HG03159 (cell line): Measurements from ENCODE around the gene ENTREP3.

Source experiments
- ATAC-seq: cut with Tn5 transposase; IDR thresholded peaks from one replicate; pipeline ENCODE4 v1.9.1; 2021; ENCODE audit warnings: mild to moderate bottlenecking, moderate library complexity; ENCODE audit not compliant: unreplicated experiment

ENTREP3 gene

DNA sequence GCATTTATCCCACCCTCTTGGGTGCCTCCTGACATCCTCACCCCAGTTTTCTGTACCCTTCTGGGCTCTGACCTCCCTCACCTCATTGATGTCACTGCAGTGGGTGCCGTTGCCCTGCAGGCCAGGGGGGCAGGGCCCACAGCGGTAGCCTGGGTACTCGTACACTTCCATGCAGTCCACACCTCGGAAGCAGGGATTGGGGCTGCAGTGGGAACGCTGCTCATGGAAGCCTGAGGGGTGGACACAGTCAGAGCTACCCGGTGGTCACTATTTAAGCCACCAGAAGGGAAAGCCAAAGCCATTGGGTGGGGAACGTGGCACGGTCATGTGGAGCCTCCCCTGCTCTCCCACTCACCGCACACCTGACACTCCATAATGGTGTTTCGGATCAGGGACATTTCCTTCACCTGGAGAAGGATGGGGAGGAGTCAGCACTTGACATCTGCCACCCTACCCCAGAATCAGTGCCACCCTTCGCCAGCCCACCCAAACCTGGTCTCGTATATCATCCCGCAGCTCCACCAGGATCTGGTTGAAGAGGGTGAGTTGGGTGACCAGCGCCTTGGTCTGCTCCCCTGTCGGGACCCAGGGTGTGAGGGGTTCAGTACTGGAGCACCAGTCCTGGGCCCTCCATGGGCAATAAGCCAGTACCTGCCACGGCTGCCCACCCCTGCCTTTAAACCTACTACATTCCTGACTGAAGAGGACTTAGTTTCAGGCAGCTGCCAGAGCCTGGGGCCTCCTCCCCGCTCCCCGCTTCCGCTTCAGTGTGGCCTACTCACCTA lies 52.4 kb downstream of the ENTREP3 start:
- no peak for ATAC-seq

DNA sequence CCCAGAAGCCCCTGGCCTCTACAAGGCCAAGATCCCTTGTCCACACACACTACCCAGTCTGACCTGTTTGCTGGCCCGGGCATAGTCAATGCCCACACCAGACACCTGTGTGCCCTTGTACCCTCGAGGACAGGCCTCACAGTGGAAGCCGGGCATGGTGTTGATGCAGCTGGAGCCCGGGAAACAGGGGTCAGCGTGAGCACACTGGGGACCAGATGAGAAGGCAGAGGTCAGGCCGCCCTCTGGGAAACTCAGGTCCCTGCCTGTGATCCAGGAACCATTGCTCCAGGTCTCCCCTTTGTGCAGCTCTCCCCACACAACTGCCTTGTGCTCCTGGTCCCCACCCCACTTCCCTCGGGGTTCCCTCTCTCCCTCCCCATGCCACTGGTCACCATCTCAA lies 53.1 kb downstream of the ENTREP3 start:
- ATAC-seq, result no peak

DNA sequence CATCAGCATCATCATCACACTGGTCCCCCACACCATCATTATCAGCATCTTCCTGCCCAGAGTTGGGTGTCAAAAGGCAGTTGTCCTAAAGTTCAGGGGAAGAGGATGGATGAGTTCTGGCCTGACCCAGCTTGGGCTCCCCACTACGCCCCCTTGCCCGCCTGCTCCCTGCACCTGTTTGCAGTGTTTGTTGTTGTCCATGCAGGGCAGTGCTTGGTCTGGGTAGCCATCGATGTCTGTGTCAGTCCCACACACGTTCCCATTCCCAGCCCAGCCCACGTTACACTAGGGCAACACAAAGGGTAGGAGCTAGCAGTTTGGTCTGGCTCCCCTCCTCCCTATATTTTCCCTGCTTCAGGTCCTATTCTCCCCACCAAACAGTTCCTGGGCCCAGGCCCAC lies 54.4 kb downstream of the ENTREP3 start:
- no peak for ATAC-seq

DNA sequence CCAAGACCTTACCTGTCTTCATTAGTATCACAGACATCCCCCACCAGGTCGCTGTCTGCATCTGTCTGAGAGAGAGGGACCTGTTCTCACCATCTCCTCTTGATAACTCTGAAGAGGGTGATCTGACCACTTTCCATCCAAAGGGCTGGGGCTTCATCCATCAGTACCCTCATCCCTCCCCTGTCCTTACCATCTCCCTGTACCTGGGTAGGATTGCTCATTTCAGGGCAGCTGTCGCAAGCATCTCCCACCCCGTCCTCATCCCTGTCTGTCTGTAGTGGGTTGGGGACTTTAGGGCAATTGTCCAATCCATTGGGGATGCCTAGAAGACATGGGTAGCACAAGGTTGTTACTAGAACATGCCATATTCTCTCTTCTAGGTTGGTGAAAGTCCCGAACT lies 55.5 kb downstream of the ENTREP3 start:
- no peak for ATAC-seq

DNA sequence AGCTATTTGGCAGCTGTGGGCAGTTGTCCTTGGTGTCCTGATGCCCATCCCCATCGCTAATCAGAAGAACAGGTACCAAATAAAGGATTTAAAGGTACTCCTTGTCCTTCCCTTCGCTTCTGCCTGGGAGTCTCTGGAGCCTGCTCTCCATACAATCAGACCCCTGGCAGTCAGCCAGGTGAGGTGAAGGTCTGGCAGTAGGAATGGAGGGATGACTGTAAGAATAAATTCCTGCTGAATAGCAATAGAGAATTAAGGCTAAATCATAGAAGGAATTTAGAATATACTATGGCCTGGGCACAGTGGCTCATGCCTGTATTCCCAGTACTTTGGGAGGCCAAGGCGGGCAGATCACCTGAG lies 56.8 kb downstream of the ENTREP3 start:
- no peak for ATAC-seq

DNA sequence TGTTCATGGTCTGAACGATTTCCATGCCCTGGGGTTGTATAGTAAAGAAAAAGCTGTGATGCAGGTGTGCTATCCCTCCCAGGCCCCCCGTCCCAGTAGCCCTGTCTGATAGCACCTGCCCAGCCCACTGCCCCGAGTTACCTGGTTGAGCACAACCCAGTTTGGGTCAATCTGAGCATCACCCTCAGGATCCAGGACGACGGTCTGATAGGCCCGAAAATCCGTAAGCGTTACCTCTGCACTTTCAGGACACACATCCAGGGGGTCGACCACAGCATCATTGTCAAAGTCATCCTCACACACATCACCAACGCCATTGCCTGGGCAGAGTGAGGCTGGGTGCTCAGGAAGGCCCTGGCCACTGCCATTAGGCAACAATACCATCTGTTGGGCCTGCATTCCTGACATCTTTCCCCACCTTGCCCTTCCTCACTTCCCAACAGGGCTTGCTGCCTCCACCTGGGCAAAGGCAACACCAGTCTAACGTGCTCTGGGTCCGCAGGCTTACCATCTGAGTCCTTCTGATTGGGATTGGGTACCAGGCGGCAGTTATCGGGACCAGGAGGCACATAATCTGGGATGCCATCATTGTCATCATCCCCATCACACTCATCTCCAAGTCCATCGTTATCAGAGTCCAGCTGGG lies 57.3 kb downstream of the ENTREP3 start:
- ATAC-seq, result no peak
